ENCODE results near the gene FCER1G.
A peak's percentile ranks its signal among the peaks of the same experiment; 100 is the strongest.

FCER1G gene

DNA sequence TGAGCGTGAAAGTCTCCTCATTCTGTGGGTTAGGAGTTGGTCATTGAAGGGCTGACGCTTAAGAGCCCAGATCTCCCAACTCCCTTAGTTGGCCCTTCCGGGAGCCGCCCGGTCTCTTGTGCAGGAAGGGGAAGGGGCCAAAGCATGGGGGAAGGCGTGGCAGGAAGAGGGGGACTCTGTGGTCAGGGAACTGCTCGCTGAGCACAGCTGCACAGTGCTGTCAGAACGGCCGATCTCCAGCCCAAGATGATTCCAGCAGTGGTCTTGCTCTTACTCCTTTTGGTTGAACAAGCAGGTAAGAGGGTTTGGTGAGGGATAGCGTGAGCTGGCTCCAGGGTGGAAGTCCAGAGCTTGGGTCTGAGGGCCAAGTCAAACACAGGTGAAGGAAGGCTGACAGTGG, at the start of gene FCER1G:
Gene FCER1G, plus strand, starts transcription at position 220 of the 400 bp plus-strand sequence. Its CDS starts 27 bp downstream, at position 247.
- no peak for DNase-seq (ENCODE audit: low read depth in 3 of 3, low spot score in 1 of 3)

DNA sequence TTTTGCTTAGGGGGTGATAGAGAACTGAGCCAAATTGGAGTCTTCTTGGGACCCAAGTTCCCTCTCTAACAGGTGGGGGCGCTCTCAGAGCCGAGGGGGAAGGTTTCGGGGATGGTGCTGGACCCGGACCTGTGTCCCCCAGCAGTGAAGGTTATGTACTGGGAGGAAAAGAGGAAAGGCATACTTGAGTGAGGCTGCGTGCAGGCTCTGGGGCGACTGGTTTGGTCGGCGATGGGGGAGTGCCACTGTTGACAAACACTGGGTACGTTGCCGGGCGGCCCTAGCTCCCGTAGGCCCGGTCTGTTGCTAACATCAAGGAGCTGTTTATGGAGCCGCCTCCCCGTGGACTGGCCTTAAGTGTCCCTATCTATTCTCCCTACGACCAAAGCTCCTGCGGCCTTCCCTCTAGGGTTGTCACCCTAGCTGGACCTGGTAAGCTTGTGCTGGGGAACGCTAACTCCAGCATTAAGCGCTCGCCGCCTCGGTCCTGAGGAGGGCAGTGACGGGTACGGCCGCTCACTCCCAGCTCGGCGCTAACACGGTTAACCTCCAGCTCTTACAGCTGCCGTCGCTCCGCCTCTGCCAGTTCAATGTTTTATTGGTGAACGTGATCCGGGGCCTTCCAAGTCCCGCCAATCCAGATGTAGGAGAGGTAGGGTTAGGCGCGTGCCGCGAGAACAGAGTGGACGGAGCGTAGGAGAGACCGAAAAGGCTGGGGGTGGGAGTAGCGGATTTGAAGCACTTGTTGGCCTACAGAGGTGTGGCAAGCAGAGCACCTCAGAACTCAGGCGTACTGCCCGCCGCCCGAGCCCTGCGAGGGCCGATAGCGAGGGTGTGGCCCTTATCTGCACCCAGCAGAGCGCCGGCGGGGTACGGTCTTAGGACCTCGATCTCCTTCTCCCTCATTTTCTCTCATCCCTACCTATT, 49.1 kb upstream of the FCER1G start, which contains the start of gene PPOX:
Gene PPOX, plus strand, starts transcription at position 685 of the 927 bp plus-strand sequence. CDS start 422 bp downstream, outside the sequence.
- peak; percentile 73 to 79 (median 78) for DNase-seq (ENCODE audit: low read depth in 3 of 3, low spot score in 1 of 3)

DNA sequence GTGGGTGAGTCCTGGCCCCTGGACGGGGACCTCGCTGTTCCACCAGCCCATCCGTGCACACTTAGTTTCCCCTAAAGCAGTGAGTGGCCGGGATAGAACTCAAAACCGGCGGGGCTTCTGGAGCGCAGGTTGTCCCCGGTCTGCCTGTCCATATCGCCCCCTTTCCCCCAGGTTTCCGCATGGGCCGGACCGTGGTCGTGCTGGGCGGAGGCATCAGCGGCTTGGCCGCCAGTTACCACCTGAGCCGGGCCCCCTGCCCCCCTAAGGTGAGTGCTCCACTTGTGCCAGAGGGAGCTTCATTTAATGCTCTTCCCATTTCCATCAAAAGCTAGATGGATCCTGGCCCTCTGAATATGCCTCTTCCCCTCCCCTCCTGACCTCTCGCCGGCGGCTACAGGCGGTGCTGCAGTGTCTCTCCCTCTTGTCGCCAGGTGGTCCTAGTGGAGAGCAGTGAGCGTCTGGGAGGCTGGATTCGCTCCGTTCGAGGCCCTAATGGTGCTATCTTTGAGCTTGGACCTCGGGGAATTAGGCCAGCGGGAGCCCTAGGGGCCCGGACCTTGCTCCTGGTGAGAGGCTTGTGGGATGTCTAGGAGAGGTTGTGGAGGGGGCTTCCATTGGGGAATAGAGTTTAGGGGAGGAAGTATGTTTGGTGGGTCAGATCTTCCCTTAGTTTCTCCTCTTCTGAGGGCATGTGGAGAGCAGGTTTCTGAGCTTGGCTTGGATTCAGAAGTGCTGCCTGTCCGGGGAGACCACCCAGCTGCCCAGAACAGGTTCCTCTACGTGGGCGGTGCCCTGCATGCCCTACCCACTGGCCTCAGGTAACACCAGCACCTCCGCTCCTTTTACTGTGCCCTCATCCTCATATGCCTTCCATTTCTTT, 48.2 kb upstream of the FCER1G start:
- DNase-seq (ENCODE audit: low read depth in 3 of 3, low spot score in 1 of 3): no peak

DNA sequence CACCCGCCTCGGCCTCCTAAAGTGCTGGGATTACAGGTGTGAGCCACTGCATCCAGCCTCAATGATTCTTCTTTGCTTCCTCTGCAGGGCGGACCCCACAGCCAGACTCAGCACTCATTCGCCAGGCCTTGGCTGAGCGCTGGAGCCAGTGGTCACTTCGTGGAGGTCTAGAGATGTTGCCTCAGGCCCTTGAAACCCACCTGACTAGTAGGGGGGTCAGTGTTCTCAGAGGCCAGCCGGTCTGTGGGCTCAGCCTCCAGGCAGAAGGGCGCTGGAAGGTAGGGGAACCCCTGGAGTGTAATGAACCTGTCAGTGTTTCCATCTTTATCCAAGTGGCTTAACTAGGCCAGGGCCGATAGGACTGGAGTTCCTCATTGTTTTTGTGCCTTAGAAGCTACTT, 46.2 kb upstream of the FCER1G start:
- DNase-seq (ENCODE audit: low read depth in 3 of 3, low spot score in 1 of 3): no peak

DNA sequence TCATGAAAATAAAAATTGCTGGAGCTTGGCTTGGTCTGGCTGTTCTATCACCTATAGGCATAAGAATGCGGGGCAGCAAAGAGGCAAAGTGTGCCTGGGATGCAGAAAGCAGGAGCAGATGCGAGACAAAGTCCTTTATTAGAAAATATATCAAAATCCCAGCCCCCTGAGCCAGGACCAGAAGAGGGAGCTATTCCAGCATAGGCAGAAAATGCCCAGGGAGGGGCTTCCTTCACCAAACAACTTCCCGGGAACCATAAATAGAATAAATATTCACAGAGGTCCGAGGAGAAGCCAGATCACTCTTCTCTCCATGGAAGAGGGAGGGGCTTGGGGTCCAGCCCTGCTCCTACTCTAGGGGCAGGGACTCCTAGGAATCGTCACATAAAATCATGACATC, 43.9 kb upstream of the FCER1G start:
- no peak for DNase-seq (ENCODE audit: low read depth in 3 of 3, low spot score in 1 of 3)

DNA sequence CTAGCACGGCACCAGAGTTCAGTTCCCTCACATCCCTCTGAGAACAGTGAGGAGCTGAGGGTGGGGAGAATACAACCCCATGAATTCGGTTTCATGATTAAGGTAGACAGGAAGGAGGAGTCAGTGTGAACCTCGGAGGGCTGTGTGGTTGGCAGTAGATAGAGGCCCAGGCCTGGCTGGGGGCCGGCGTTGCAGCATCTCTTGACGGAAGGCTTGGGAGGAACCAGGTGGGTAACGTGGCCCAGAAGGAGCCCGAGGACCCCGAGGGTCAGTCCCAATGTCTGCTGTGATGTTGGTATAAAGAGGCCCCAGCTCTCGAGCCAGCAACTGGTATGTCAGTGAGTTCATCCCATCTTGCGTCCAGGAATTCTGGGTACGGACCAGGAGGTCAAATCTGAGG, 43.4 kb upstream of the FCER1G start:
- DNase-seq (ENCODE audit: low read depth in 3 of 3, low spot score in 1 of 3): no peak

DNA sequence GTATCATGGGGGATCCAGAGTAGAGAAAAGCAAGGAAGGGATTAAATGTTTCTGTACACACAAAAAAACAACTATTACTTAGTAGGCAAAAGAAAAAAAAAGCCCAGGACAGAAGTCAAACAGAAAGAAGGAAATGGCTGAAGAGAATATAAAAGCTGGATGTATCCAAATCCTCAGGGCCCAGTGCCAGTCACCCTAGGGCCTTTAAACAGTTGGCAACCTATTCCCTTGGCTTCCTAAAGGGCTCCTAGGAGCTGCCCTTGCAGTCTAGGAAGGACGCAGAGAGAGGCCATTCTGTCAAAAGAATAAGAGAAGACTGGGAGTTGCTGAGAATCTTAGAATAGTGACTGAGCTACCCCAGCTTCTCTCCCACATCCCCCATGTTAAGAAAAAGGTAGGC, 42.7 kb upstream of the FCER1G start:
- no peak for DNase-seq (ENCODE audit: low read depth in 3 of 3, low spot score in 1 of 3)

DNA sequence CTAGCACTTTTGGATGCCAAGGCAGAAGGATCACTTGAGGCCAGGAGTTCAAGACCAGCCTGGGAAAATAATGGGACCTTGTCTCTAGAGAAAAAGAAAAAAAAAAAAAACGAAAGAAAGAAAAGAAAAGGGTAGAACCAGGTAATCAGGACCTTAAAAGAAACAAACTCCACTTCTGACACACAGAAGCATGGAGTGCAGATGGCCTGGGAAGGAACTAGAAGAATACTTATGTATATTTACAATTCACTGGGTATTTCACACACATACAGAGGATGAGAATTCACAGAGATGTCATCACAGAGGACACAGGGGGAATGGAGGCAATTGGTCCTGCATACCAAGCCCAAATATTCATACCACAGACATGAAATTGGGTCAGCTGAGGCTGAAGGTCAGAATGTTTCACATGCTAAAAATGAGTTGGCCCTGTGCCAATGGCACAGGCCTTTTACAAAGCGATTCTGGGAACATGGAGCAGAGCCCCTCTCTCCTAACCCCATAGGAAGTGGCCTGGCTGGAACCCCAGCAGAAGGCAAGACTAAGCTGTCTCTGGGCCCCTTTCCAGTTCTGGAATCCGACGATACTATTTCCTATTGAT, 42.2 kb upstream of the FCER1G start:
- no peak for DNase-seq (ENCODE audit: low read depth in 3 of 3, low spot score in 1 of 3)

DNA sequence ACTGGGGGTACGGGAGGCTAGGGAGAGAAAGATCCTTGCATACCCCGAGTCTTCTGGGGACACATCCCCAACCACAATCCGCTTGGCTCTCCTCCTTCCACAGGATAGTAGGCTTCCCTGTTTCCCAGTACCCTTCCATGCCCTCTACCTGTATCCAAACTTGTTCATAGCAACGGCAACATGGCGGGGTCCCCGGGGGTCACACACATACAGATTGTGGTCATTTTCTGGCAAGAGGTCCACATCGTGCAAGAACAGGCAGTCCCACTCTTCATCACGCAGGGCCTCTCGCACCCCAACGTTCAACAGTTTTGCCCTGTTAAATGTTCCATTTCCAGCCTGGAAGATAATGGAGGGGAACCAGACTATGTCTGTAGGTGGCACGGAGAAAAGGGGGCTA, 41.4 kb upstream of the FCER1G start:
- no peak for DNase-seq (ENCODE audit: low read depth in 3 of 3, low spot score in 1 of 3)

DNA sequence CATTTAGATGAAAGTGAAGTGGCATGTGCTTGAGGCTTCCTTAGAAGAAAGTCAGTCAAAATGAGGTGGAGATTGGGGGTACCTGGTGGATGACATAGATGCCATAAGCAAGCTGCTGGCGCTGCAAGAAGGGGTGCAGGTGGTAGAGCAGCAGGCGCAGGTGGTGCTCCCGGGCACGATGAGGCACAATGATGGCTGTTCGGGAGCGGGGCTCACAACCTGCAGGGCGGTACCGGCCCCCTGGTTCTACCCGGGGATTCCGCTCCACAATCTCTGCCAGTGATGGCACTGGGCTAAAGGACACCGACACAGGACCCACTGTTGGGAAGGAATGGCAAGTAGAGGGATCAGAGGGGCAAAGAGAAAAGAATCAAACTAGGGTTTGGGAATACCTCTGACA, 40.2 kb upstream of the FCER1G start:
- no peak for DNase-seq (ENCODE audit: low read depth in 3 of 3, low spot score in 1 of 3)

DNA sequence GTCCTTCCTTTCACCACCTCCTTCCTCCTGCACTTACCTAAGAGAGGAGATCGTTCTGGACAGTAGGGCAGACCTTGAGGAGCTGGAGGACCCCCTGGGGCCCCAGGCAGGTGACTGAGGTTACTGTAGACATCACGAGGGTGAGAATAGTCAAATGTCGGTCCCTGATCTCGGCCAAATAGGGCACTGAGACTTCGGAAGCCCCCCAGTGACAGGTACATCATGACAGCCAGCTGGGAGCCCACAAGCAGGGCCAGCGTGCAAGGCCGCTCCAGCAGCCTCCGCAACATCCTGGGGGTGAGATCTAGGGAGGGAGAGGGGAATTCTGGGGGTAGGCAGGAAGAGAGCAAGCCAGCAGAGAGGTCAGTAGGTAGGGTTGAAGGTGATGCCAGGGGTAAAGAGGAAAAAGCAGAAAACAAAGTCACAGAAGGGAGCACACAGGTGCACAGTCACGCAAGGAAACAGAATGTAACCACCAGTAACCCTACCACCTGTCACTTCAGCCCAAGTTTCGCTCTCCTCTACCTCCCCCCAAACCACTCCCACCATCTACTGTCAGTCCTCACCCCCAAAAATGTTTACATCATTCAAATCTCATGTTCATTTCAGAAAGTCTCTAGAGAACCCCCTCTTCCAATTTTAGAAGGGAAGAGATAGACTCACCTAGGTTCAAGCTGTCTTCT, 39.2 kb upstream of the FCER1G start:
- DNase-seq (ENCODE audit: low read depth in 3 of 3, low spot score in 1 of 3): no peak

DNA sequence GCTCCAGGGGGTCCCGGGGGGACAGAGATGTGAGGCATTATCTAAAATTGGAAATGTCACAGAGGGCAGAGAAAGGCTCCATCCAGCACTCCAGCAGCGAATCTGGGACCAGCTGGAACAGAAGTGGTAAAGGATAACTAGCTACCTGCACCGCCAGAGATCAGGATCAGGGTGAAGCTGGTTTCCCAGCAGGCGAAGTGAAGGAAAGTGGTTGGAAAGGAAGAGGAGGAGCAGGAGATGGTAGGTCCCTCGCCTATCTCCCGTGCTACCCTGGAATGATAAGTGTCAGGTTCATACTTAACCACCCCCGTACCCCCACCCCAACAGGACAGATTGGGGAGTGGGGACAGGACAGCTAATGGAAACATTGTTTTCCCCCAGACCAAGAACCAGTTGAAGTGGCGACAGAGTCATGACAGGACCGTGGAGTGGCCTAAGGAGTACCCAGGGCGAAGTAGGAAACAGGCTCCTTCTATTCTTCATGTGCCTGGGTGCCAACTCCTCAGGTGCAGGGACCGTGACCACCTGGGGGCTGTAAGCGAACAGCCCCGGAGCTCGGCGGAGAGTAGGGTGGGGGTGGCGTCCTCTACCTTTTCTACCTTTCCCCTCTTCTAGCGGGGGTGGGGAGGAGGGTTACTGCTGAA, 38.5 kb upstream of the FCER1G start:
- no peak for DNase-seq (ENCODE audit: low read depth in 3 of 3, low spot score in 1 of 3)

DNA sequence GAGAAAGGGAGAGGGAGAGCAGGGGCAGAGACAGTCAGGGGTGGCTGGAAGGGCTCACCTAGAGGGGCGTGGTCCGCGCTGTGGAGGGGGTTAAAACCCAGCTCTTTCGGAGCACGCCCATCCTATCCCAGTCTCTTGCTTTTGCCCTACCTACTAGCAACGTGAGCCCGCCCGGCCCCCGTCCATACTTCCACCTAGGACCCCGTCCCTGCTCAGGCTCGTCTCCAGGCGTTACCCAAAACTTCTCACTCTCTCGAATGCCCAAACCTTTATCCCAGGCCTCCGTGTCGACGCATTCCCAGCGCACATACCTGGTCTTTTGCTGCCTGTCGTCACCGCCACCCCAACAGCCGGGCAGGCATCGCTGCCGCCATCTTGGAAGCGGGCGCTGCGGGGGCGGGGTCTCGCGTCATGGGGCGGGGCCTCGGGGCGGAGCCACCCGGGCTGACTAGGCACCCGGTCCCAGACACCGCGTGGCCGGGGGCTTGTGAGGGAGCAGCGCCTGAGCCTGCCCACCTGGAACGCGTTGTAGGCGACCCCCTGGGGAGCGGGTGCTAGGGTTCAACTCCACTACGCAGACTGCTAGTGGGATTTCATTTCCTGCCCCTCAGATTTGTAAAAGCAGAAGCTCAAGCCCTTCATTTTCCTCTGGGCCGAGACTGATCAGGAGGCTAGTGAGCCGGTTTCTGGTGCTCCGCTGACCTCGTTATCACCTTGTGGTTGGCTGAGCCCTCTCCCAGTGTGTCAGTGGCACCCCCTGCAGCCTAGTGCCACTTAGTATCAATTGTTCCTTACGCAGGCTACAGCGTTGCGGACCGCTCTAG, 37.8 kb upstream of the FCER1G start, which contains the start of gene B4GALT3:
Gene B4GALT3, minus strand, starts transcription at position 396 of the 824 bp plus-strand sequence. CDS start 1,447 bp downstream, outside the sequence.
- peak; percentile 73 to 100 (median 91) for DNase-seq (ENCODE audit: low read depth in 3 of 3, low spot score in 1 of 3)

DNA sequence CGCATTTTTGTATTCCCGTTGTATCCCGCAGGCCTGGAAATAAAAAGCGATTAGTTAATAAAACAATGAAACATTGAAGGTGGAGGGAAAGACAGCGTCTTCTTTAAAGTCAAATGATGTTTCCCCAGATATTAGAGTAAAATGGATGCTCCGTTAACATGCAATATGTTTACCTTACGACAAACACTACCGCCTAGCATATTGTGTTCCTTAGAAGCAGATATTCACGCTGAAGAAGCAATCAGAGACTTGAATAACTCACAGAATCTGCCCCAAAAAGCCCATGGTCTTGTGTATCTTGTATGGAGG, 37.2 kb upstream of the FCER1G start:
- no peak for DNase-seq (ENCODE audit: low read depth in 3 of 3, low spot score in 1 of 3)

DNA sequence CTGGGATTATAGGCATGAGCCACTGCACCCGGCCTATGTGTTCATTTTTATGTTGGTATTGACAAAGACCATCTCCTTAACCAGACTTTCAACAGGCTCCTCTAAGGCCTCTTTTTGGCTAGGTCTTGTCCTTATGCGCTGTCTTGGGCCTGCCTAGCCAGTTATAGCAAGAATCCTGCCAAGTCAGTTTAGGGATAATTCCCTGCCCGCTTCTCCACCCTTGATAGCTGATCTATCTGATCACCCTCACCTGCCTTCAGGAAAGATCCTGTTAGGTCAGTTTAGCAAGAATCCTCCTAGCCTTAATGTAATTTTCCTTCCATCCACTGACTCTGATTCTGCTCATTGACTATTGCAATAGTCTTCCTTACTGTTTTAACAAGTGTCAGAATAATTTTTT, 35.4 kb upstream of the FCER1G start:
- no peak for DNase-seq (ENCODE audit: low read depth in 3 of 3, low spot score in 1 of 3)

DNA sequence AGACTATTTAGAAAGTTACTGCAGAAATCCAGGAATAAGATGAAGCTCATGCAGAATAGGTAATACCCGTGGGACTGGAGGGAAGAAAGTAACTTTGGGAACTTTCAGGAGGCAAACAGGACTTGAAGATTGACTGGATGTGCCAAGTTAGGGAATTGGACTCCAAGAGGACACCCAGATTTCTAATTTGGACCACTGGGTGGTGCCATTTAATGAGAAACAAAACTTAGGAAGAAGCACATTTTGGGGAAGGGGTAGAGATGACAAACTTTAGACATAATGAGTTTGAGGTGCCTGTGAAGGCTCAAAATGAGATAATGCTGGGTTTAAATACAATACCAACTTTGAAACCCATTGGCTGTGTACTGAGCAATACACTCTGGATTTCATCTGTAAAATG, 34.5 kb upstream of the FCER1G start:
- DNase-seq (ENCODE audit: low read depth in 3 of 3, low spot score in 1 of 3): no peak

DNA sequence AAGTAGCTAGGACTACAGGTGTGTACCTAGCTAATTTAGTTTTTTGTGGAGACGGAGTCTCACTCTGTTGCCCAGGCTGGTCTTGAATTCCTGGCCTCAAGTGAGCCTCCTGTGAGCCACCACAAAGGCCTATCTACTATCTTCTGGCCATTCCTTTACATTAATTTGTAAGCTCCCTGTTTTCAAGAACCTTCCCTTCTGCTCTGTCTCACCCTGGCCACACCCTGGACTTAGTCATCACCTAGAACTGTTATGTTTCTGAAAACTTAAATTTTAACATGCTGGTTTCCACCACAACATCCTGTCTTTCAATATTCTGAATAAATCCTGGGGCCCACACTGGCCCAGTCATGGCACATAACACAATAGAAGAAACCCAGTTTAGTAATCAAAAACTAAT, 32.9 kb upstream of the FCER1G start:
- DNase-seq (ENCODE audit: low read depth in 3 of 3, low spot score in 1 of 3): peak; percentile 30 to 46 (median 32)

DNA sequence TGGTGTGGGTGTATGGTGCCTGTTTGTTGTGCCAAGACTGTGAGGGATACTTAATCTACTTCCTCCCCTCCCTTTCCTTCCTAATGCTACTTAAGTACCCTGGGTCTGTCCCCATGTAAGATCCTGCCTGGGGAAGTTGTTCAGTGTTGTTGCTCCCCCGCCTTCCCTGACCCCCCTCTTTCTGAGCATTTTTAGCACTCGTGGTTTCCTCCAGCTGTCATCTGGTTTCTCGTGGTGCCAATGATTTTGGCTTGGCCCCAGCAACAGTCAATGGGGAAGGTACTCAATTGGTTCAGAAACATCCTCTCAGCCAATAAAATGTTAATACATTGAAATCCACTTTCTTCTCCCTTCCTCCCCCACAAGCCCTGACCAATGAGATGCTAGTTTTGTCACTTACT, 29.8 kb upstream of the FCER1G start:
- peak in 2 of 3 donors; percentile 42 to 54 for DNase-seq (ENCODE audit: low read depth in 3 of 3, low spot score in 1 of 3)

DNA sequence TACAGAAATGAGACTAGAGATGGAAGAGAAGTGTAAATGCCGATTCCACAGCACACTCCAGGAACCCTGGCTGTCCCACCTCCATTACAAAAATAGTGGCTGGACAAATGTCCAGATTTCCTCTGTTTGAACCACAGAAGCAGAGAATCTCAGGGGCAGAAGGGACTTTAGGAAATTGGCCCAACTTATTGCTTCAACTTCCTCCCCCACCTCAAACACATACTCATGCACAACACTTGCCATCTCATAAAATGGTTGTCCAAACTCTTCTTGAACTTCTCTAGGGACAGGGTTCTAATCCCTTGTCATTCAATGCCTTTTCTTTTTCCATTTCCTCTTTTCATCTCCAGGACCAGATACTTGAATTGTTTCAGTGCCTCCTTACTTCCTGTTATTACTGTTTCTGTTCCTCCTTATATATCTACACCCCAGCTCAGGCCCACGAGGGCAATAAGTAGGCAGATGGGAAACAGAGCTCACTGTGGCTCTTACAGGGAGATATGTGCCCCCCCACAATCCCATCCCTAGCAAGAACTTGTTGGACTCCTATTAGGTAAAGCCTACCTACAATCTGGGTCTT, 29.3 kb upstream of the FCER1G start:
- no peak for DNase-seq (ENCODE audit: low read depth in 3 of 3, low spot score in 1 of 3)

Data from stimulated activated CD4-positive, alpha-beta T cell treated with anti-CD3 and anti-CD28 coated beads, TNF-alpha, amount 100 ng/mL, for 1 hour (primary cell).